Sigmoid colon (tissue), 4 donors: ENCODE results near the gene OTOP3.

Experiments
- CTCF ChIP-seq, 4 experiments: fragments of 450-650 bp in 3 of 4; fragments of 200-600 bp in 1 of 4; IDR thresholded peaks; one replicate each; pipeline ENCODE4 v1.5.1; 2016 to 2019; ENCODE audit warnings: antibody characterized with exemption in 4 of 4, mild to moderate bottlenecking in 3 of 4, moderate library complexity in 2 of 4
- EP300 ChIP-seq, 4 donors: sonication (generic); formaldehyde crosslinking; IDR thresholded peaks; one replicate each; pipeline ENCODE4 v1.6.1; 2017; ENCODE audit warnings: antibody characterized with exemption in 4 of 4
- POLR2A ChIP-seq, 2 donors: fragments of 450-650 bp; IDR thresholded peaks; one replicate each; pipeline ENCODE4 v1.6.1; 2016; ENCODE audit warnings: antibody characterized with exemption in 2 of 2, mild to moderate bottlenecking in 2 of 2, moderate library complexity in 2 of 2
- POLR2AphosphoS5 ChIP-seq, 4 donors: sonication (generic); formaldehyde crosslinking; IDR thresholded peaks; one replicate each; pipeline ENCODE4 v1.6.1; 2017; ENCODE audit warnings: antibody characterized with exemption in 4 of 4

DNA sequence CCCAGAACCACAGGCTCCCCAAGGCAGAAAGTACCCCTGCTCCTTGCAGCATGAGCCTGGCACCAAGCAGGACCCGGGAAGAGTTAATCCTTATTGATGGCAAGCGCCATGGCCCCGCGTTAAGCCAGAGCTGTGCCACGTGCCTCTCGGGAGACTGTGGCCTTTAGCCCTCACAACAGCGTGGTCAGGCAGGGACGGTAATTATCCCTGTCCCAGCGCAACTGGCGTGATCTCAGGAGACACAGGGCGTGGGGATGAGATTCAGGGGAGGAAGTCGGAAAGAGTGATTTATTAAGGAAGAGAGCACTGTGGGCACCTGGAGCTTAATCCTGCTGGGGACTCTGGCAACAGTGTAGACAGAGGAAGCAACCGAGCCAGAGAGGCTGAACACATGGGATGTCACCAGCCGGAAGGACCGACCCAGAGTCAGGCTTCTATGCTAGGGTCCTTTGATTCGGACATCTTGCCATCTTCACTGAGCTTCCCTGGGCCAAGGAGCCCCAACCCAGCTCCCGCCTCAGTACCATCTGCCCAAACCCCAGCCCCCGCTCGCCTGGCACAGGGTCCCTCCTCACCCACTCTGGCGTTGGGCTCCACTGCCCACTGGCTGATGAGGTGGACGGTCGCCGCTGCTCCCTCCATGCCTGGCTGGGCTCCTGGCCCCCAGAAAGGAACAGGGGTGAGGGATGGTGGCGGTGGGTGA is 16.9 kb downstream of the OTOP3 start:
- TF ChIP-seq CTCF (IDR thresholded peaks at IDR 0.05) (no peak), POLR2AphosphoS5 (IDR thresholded peaks at IDR 0.05) (no peak), POLR2A (IDR thresholded peaks at IDR 0.05) (no peak), EP300 (IDR thresholded peaks at IDR 0.05) (no peak)
